NCI-H2227 (cell line): ENCODE measurements around the gene SRP19.
"Not testable (repeated sequence)": the region's sequence is repeated elsewhere in the genome, so short reads cannot be mapped to it uniquely, and the experiment has no call there.

Experiments
- DNase-seq: peaks from one replicate; lab custom pipeline; 2025; ENCODE audit not compliant: unreplicated experiment; lab: John Stamatoyannopoulos, UW

The SRP19 gene

GRCh38 chr5:112869948-112870347, 8.9 kb downstream of the SRP19 start:
- no peak for DNase-seq

DNA sequence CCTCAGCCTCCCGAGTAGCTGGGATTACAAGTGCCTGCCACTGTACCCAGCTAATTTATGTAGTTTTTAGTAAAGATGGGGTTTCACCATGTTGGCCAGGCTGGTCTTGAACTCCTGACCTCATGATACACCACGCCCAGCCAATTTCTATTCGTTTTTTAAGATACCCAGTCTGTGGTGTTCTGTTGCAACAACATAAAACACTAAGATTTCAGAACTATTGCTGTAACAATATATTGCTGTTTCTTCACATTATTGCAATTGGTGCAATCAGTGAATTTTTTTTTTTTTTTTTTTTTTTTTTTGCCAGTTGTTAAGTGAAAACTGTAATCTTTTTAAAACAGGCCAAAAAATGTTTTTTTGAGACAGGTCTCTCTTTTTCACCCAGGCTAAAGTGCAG, 9.9 kb downstream of the SRP19 start:
- DNase-seq, result no peak

- DNase-seq, result no peak
Observed at GRCh38 chr5:112876362-112876761, 15.3 kb downstream of the SRP19 start.

DNA sequence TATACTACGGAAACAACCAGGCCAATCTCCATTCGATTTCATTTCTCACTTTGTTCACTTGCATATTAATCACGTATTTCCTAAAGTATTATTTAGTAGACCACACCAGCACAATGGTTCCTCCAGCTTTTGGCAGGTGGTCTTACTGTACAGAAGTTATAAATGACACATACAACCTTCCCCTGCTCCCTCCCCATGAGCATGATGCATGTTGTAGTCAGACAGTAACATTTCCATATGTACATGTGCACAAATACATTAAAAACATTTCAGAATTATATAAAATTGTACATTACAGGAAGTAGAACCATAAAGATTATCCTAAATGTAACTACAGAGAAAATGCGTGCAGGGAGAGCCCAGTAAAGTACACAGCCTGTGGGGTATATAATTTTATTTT, 17.0 kb downstream of the SRP19 start:
- no peak for DNase-seq

DNA sequence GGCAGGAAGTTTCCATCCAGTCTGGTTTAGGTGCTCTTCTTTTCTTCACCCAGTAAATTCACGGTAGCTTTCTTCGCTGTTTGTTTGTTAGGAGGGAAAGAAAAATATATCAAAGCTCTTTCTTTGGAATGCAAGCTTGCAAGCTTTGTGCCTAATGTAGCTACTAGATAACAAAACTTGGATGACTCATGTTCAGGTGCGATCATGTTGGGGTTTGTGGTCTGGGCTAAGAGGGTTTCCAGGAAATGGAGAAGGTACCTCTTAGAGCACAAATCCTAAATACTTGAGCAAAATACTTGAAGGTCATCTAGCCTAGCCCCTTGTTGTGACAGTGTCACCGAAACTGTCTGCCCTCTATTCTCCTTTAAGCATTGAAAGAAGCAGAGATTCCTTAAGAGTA, 17.7 kb downstream of the SRP19 start:
- DNase-seq, result no peak

DNA sequence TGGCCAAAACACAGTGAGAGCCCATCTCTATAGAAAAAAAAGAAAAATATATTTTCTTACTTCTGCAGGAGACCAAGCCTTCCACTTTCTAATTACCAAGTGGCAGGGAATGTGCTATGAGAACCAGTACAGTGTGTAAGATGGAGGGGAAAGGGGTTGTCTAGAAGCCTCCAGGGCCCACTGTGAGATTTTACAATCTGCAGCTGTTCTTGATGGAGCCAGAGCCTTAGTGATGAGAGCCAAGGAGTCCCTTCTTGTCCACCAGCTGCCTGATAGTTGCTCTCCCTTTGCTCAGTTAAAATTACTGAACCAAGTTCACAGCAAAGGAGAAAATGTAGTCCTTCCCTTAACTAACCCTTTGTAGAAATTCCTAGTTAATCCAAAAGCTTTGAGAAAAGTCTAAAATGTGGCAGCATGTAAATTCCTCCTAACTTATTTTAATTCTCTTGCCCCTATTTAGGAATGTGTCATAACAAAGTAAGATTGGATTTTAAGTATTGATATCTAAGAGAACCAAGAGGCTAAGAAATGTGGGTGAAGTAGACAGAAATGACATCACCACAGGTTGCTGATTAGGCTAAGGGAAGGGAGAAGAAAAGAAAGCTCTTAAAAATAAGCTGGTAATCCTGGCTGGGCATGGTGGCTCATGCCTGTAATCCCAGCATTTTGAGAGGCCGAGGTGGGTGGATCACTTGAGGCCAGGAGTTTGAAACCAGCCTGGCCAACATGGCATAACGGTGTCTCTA, 19.3 kb downstream of the SRP19 start:
- no peak for DNase-seq

DNA sequence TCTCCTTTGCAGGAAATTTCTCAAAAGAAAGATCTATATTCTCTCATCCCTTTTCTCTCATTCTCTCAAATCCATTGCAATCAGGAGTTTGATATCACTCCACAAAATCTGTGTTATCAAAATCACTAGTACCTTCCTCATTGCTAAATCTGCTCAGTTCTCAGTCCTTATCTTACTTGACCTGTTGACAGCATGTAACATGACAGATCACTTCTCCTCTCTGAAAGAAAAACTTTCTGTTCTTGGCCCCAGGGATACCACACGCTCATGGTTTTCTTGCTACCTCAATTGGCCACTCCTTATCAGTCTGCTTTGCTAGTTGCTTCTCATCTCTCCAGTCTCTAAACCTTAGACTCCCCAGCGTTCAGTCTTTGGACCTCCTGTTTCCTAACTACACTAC, 22.1 kb downstream of the SRP19 start:
- DNase-seq, result no peak

- no peak for DNase-seq
Observed at GRCh38 chr5:112885001-112885400, 23.9 kb downstream of the SRP19 start.

DNA sequence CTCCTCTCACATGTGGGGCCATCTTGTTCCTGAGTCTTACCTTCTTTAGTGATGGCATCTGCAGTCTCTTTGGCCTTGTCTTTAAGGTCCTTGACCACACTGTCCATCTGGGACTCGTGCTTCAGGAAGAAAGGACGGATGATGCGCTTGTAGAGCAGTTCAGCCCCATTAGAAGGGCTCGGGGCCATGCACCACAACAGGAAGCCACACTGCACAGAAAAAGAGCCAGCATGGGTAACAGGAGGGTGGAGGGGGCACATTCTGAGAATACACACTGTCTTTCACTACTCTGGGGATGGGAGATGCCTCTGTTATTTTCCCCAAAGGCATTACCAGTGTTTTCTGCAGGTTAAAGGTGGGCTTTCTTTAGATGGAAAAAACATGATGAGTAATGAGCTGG, 25.9 kb downstream of the SRP19 start:
- no peak for DNase-seq

GRCh38 chr5:112892066-112892465, 31.0 kb downstream of the SRP19 start:
- not testable (repeated sequence) for DNase-seq

- no peak for DNase-seq
Observed at GRCh38 chr5:112892776-112893175, 31.7 kb downstream of the SRP19 start.

DNA sequence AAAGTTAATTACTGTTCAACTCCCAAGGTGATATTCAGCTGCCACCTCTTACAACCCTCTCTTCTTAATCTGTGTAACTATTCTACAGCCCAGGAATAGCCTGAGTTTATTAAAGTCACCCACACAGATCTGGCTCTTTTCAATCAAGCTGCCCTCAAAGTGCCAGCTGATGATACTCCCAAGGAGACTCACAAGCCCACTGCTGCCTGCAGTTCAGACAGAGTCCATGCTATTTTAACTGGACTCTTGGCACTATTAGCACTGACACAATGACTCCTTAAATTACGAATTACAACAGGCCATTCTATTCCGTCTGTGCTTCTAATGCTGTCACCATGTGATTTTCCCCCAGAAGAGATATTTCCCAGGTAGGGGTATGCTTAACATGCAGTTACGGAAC, 34.6 kb downstream of the SRP19 start:
- DNase-seq, result no peak

- no peak for DNase-seq
Observed at GRCh38 chr5:112902561-112902960, 41.5 kb downstream of the SRP19 start.

DNA sequence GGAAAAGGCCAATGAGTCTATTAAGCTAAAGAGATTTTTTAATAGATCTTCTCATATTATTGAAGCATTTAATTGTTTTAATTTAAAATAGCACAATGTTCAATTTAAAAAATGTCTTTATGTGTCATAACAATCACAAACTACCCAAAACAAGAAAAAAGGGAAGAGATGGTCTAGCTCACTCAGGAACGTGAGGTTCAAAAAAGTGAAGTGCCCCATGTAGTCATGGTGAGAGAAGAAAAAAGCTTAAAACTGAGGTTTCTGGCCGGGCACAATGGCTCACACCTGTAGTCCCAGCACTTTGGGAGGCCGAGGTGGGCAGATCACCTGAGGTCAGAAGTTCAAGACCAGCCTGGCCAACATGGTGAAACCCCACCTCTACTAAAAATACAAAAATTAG, 43.9 kb downstream of the SRP19 start:
- not testable (repeated sequence) for DNase-seq

DNA sequence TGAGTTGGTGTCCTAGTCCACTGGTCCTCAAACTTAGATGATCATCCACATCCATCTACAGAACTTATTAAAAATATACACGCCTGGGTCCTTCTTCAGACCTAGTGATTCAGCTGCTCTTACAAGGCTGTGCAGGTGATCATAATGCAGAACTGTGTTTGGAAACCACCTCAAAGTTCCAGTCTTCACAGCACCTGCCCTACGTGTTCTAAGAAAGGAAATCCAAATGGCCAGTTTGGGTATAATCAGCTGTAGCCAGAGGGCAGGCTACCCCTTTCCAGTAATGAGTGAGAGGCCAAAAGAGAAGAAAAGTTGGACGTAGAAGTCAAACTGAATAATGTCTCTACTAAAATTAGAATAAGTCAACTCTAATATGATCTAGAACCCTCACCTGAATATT, 45.5 kb downstream of the SRP19 start:
- no peak for DNase-seq

DNA sequence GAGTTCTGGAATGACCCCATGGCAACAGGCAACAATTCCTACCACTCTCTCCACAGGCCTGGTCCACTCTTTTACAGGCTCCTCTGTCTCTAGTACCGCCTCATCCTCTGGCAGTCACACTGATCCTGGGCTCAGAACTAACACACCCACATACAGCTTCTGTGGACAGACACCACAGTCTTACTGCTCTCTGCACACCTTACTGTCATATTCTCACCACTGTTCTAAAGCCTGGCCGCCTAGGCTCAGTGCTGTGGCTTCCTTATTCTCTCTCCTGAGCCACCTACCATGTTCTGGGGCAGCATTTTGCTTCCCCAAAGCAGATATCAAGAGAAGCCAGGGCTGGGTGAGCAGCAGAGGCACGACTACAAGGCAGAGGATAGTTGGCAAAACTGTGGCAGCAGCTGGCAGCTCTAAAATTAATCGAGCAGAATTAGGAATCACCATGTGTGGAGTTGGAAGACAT, 46.1 kb downstream of the SRP19 start:
- DNase-seq, result no peak

- no peak for DNase-seq
Observed at GRCh38 chr5:112908854-112909253, 47.8 kb downstream of the SRP19 start.

DNA sequence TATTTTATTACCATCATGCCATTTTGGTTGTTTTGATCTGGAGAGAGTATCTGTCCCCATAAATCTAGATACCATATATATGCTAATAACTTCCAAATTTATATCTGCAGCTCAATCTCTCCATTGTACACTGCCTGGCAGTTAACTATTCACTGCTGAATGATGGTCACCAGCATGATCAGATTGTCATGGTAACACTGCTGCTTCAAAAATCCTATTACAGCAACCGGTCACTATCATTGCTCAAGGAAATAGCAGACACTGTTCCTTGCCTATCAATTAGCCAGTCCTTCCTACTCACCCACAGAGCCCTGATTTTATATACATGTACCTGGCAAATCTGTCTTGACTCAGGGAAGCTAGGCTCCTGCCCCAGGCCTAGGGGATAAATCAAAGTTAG, 49.4 kb downstream of the SRP19 start:
- no peak for DNase-seq

DNA sequence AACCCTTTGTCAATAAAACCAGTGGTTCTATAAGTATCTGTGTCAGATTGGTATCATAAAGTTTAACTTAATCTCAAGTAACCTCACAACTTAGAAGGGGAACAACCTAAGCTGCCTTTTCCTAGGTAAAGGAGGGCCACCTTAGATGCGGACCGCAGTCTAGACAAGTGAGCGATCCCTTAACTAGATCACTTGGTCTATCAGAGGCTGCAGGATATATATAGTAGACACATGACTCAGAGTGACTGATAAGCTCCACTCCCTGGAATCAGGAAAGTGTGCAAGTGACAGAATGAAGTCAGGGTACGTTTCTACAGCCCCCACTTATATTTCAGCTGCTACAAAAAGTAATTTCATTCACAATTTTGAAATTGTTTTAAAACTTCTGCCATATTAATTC, 53.5 kb downstream of the SRP19 start:
- no peak for DNase-seq

DNA sequence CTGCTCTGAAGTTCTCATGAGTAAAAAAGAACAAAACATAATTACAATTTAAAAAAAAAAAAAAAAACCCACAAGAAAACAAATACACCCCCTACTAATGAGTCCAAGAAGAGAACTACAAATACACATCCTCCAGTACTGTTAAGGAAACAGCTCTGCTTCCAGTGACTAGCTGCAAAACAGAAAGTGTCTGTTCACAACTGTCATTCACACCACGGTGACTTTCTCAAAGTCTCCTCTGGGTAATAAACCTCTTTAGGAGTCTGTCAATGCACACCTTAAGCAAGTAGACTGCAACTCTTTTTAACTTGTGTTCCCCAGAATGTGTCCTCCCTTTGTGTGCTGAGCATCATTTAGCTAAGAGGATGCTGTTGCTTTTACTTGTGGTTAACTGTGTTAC, 54.7 kb downstream of the SRP19 start:
- DNase-seq, result no peak

- DNase-seq, result no peak
Observed at GRCh38 chr5:112917453-112917995, 56.4 kb downstream of the SRP19 start.

DNA sequence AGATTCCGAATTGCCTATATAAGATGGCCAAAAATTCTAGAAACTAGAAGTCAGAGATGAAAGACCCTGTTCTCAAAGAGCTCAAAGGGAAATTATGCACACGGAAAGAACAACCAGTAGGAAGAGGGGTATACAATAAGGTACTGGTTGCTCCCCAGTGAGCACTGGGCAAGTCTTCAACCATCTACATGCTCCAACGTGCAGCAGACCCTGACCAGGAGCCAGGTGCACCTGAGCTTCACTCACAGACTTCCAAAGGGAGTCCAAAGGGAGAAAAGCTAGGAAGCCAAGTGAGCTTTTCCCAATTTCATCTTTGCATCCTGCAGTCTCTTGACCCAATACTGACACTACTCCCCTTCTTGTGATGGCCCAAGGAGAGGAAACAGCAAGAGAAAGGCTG, 57.0 kb downstream of the SRP19 start:
- DNase-seq, result no peak

DNA sequence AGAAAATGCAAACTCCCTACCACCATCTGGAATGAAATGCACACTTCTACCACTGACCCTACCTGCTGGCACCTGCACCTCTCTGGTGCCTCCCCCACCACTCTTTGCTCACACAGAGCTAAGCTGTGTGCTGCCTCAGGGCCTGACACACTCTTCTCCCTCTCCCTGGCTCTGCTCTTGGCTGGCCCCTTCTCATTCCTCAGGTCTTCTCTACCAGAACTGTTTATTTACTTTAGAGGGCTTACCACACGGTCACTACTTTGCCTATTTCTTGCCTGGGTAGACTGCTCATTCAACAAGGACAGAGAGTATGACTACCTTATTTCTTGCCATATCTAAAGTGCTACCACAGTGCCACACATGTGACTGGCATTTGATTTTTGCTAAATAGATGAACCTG, 57.6 kb downstream of the SRP19 start:
- DNase-seq, result no peak
